Omental fat pad (tissue), 4 donors: ENCODE results near the gene USP7. TPM values are rescaled to one million over a fixed set of nuclear protein-coding genes. Genes with fewer than 3 reads are reported as not detected.
A peak's percentile ranks its signal among the peaks of the same experiment; 100 is the strongest.

Source experiments
- ATAC-seq: fragments of 150-250 bp; one replicate; pipeline ENCODE4 v1.9.1; 2016; ENCODE audit warnings: mild to moderate bottlenecking, moderate library complexity; ENCODE audit not compliant: low FRiP score
- DNase-seq: peaks from one replicate; pipeline ENCODE4 v3.0.0-alpha.2; 2019; ENCODE audit warnings: low spot score
- CTCF ChIP-seq, 3 donors: fragments of 450-650 bp; IDR thresholded peaks; one replicate each; pipeline ENCODE4 v1.5.1; 2016 to 2017; ENCODE audit warnings: antibody characterized with exemption in 3 of 3, mild to moderate bottlenecking in 3 of 3, moderate library complexity in 2 of 3
- total RNA-seq, 4 donors: library from RNA; depleted of rRNA; stranded (reverse); fragments of >200 nt; gene quantifications; one replicate each; pipeline ENCODE4 v1.1.0, GENCODE V29; 2016

Gene USP7
- total RNA-seq, 4 donors from 2014 or later = 71.2 to 138 (median 97.0) TPM

- DNase-seq = no peak
- no peak for ATAC-seq
- no peak for TF ChIP-seq CTCF (IDR thresholded peaks at IDR 0.05)
Observed at GRCh38 chr16:8864480-8865110, 99.1 kb downstream of the USP7 start.

DNA sequence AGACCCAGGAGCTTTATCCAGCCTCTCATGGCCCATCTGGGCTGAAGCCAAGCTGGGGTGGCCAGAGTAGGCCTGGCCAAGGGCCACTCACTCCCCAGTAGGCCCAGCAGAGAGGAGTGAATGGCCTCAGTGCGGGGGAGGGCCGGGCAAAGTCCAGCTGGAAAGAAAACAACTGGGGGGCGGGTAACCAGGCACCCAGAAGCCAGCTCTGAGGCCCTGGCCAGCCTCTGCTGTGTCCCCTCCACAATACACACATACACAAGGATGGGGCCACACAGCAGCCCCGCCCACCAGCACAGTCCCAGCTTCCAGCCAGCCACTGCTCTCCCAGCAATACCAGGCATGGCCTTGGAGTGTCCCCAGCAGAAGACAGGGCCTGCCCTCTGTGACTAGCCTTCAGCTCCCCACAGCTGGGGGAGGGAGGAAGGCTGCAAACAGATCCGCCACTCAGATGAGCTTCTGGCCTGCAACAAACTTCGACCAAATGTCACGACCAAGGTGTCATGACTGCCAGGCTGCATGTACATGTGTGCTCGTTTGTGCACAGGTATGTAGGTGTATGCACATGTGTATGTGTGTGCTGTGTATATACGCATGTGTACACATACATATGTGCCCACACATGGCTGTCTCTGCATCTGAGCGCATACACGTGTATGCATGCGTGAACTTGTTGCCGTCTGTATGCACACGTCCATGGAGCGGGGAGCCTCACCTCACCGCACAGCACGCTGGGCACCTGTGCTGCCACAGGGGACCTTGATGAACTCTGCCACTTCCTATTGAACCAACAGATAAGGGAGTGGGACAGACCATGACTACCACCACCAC, 99.9 kb downstream of the USP7 start:
- DNase-seq (no peak), ATAC-seq (no peak)
- TF ChIP-seq CTCF (IDR thresholded peaks at IDR 0.05) = no peak

DNA sequence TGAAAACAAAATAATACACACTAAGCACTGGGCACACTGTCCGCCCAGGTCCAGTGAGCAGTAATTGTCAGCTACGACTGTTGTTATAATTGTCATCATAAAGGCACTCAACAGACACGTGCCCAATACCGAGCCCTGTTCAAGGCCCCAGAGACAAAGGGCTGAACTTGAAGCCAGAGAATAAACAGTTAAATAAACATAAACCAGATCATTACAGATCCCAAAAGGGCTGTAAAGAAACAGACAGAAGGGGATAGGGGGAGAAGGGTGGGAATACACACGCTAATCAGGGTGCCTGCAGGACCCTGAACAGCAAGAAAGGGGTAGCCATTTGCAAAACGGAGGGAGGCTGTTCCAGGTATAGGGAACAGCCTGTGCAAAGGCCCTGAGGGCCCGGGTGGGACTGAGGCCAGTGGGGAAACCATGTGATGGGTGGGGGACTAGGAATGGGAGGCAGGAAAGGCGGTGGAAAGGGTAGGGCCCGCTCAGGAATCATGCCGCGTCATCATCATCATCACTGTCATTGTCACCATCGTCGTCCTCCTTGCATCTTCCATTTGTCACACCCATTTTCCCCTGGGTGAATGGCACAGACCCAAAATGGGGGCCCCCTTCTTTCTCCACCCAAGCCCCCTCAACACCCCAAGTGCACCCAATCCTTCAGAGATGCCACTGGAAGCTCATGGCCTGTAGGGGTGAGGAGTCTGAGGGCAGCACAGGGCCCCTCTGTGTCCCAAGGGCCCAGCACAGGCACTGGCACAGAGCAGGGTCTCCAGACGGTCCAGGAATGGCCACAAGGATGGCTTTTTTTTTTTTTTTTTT, 101.2 kb downstream of the USP7 start:
- TF ChIP-seq CTCF (IDR thresholded peaks at IDR 0.05) = no peak
- ATAC-seq (no peak), DNase-seq (no peak)

GRCh38 chr16:8861563-8862308, 102.0 kb downstream of the USP7 start:
- TF ChIP-seq CTCF (IDR thresholded peaks at IDR 0.05) = no peak
- DNase-seq (no peak), ATAC-seq (no peak)

DNA sequence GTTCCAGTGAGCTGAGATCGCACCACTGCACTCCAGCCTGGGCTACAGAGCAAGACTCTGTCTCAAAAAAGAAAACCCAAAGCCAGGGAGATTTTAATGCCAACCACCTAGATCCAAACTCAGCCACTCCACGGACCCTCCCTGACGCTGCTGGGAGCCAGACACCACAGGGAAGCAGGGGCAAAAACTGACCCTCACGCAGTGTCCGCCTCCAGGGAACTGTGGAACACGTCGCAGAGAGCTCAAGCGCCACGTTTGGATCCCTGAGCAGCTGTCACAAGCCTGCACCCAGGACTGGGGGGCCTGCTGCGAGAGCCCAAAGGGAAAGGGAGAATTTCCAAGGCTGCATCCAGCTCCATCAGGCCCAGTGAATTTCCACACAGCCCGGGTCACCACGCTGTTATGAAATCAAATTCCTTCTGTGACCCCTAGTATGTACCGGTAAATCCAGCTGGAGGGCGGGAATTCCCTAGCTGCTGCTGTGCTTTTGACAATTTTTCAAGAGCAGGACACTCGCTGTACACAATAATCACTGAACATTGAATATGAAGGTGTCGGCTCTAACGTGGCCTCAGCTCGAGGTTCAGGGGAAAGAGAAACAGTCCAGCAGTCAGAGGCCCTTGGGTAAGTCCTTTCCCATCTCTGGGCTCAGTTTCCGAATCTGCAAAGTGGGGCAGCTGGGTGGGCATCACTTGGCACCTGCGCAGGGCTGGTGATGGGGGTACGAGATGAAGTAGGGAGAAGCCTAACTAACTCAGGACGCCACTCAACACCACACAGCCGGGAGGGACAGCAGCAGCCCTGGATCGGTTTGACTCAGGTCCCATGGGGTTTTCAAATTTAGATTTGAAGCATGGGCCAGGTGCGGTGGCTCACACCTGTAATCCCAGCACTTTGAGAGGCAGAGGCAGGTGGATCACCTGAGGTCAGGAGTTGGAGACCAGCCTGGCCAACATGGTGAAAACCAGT, 103.5 kb downstream of the USP7 start:
- peak; percentile 63 for ATAC-seq
- no peak for DNase-seq
- TF ChIP-seq CTCF (IDR thresholded peaks at IDR 0.05) = no peak
